Endometrial microvascular endothelial cells (primary cell): Measurements from ENCODE around the gene KIF20A. TPM values are rescaled to one million over a fixed set of nuclear protein-coding genes. Genes with fewer than 3 reads are reported as not detected.
"Not testable (repeated sequence)": the region's sequence is repeated elsewhere in the genome, so short reads cannot be mapped to it uniquely, and the experiment has no call there.

Experiments used
- in situ Hi-C: cut with HindIII; loops from 2 replicates; pipeline ENCODE4 v1.10.0; 2017; ENCODE audit warnings: low sequenced_read_pairs, low pct_unique_long_range_greater_than_20kb; ENCODE audit errors: inconsistent ontology term
- total RNA-seq: library from RNA; depleted of rRNA; stranded (reverse); fragments of >200 nt; gene quantifications from one replicate; pipeline ENCODE4 v1.2.3, GENCODE V29; 2015; ENCODE audit errors: inconsistent ontology term

KIF20A gene
- total RNA-seq, 1 donor from 2014 or later: 106 TPM

DNA sequence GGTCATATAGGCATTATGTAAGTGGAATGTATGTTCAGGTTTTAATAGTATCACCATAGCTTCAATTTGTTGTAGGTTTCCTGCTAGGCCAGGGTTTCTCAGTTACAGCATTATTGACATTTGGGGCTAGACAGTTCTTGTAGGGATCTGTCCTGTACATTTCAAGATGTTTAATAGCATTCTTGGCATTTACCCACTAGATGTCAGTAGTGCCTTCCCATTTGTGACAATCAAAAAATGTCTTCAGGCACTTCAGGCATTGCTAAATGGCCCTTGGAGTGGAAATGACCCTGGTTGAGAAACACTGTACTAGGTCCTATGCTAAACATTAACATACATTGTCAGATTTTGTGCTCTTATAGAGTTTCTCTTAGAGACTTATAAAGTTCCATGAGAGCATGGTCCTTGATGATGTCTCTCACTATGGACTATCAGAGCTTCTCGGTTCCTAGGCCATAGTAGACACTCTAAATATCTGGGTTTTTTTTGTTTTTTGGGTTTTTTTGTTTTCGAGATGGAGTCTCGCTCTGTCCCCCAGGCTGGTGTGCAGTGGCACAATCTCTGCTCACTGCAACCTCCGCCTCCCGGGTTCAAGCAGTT is 1.4 kb downstream of the KIF20A start:
- in situ Hi-C loops: no loop called here

- in situ Hi-C loops: no loop called here
Measured at GRCh38 chr5:138180841-138181240, 1.9 kb downstream of the KIF20A start.

DNA sequence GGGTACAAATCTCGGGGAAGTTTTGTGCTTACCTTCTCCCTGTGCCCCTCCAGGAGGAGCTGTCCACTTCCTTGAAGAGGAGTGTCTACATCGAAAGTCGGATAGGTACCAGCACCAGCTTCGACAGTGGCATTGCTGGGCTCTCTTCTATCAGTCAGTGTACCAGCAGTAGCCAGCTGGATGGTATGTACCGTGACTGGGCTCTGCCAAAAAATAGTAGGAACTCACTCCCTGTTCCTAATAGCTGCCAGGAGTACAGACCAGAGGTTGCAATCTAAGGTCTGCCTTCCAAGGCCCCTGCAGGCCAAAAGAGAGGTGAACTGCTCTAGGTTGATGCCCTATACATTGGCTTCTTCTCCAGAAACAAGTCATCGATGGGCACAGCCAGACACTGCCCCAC is 3.9 kb downstream of the KIF20A start:
- in situ Hi-C loops: no loop called here

GRCh38 chr5:138186002-138186447 is 7.1 kb downstream of the KIF20A start:
- in situ Hi-C loops: no loop called here

DNA sequence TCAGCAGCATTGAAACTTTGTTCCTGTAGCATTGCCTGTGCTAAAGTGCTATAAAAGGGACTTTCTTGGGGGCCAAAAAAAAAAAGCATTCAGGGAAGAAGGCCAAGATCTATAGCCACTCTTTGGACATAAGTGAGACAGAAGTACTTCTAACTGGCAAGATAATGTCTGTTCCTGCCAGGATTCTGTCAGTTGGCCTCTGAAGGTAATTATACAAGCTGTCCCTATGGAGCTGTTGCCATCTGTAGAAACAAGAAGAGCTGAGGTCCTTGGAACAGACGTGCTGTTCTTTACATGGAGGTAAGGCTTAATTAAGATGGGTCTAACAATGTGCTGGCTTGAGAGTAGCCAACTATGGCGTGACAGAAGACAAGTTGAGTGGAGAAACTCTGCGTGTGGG is 9.7 kb downstream of the KIF20A start:
- in situ Hi-C loops: no loop called here

DNA sequence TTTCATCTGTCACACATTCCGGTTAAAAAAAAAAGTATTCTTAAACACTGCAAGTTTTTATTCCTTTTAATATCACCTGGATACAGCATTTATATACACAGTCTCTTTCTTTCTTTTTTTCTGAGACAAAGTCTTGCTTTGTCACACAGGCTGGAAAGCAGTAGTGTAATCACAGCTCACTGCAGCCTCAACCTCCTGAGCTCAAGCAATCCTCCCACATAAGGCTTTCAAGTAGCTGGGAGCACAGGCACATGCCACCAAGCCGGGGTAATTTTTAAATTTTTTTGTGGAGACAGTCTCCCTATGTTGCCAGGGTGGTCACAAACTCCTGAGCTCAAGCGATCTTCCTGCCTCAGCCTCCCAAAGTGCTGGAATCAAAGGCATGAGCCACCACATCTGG is 13.9 kb downstream of the KIF20A start:
- in situ Hi-C loops: no loop called here

GRCh38 chr5:138193859-138194258 is 14.9 kb downstream of the KIF20A start:
- in situ Hi-C loops: not testable (repeated sequence)

GRCh38 chr5:138210985-138211384 is 32.1 kb downstream of the KIF20A start:
- in situ Hi-C loops: no loop called here

- in situ Hi-C loops: no loop called here
Measured at GRCh38 chr5:138212828-138213160, 33.9 kb downstream of the KIF20A start.

- in situ Hi-C loops: no loop called here
Measured at GRCh38 chr5:138213161-138214029, 34.5 kb downstream of the KIF20A start, which contains the start of gene CDC23. Gene CDC23, minus strand, starts transcription at chr5:138213323. Its CDS starts 11 bp downstream, at chr5:138213312.

DNA sequence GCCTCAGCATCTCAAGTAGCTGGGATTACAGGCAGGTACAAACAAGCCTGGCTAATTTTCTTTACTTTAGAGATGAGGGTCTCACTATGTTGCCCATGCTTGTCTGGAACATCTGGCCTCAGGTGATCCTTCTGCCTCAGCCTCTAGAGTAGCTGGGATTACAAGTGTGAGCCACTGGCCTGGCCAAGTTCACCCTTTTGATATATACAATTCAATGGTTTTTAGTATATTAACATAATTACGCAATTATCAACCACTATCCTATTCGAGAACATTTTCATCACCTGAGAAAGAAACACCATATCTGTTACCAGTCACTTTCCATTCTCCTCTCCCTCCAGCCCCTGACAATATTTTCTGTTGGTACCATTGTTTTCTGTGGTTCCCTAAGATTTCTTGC is 37.9 kb downstream of the KIF20A start:
- in situ Hi-C loops: no loop called here

- in situ Hi-C loops: no loop called here
Measured at GRCh38 chr5:138223532-138223931, 44.6 kb downstream of the KIF20A start.

GRCh38 chr5:138224712-138225111 is 45.8 kb downstream of the KIF20A start:
- in situ Hi-C loops: no loop called here

DNA sequence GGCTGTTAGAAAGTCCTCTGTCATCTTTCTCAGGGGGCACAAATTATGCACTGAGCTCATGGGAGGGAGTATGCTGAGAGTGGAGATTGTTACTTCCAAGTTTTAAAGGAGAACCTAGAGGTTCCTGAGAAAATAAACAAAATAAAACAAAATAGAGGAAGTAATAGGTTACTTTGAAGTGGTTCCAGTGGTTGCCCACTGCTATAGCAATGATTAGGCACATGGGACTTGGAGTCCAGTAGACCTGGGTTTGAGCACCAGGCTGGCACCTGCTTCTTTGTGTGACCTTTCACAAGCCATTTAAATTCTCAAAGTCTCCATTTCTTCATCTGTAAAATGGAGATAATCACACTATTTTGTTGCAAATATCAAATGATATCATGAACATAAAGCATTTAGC is 48.0 kb downstream of the KIF20A start:
- in situ Hi-C loops: no loop called here

DNA sequence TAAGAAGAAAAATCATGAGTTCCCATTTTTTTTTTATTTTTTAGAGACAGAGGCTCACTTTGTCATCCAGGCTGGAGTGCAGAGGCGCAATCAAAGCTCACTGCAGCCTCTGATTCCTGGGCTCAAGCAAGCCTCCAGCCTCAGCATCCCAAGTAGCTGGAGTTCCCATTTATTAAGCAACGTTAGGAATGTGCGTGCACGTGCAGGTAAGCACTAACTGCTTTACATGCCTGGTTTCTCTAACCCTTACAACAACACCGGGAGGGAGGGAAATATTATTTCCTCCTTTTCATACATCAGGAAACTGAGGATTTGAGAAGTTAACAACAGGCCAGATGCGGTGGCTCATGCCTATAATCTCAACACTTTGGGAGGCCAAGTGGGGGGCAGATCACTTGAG is 50.5 kb downstream of the KIF20A start:
- in situ Hi-C loops: no loop called here

- in situ Hi-C loops: no loop called here
Measured at GRCh38 chr5:138230261-138230660, 51.3 kb downstream of the KIF20A start.

DNA sequence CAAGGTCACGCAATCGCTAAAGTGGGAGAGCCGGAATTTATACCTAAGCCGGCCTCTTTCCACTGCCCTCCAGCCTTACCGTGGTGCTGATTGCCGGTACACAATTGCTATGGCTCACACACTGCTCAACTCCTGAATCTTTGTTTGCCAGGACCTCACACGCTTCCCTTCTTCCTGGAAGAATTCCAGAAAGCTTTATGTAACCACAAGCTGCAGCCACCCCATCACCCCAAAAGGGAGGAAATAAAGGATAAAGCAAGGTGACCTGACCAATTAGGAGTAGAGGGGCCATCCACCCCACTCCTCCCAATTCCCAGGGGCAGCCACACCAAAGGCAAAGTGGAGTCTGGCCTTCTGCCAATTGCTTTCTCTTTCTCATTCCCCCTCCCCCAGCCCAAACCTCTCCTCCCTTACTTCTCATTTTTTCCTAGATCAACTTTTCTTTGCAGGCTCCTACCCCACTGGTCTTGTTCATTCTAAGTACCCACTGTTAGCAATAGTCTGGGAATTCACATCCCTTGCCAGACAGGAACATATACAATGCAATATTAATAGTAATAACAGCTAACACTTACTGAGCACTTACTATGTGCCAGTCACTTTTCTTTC is 52.2 kb downstream of the KIF20A start:
- in situ Hi-C loops: no loop called here

- in situ Hi-C loops: no loop called here
Measured at GRCh38 chr5:138233280-138233679, 54.4 kb downstream of the KIF20A start.

- in situ Hi-C loops: no loop called here
Measured at GRCh38 chr5:138234651-138235050, 55.7 kb downstream of the KIF20A start.
